ENCODE data around the gene NCS1. TPM values are rescaled to one million over a fixed set of nuclear protein-coding genes. Genes with fewer than 3 reads are reported as not detected.

The NCS1 gene
- polyA plus RNA-seq, 3 donors, result not detected

- no peak overlapping the region for H3K4me3 Mint-ChIP-seq
Measured at GRCh38 chr9:130211548-130212226, 39.5 kb downstream of the NCS1 start.

More at GRCh38 chr9:130211548-130212226, 39.5 kb downstream of the NCS1 start:
- Histone ChIP-seq H3K27ac (ENCODE audit: low read depth in 1 of 2, low read length in 2 of 2) (no peak overlapping the region), H3K9ac (ENCODE audit: insufficient read depth, low read length, poor library complexity, severe bottlenecking) (no peak overlapping the region), H3K4me3 (replicated peaks in 1 of 3; ENCODE audit: low read depth in 2 of 3, low read length in 3 of 3) (no peak overlapping the region), H3K4me1 (ENCODE audit: control insufficient read depth in 1 of 2, insufficient read depth in 2 of 2, low read length in 2 of 2) (no peaks in the 10 kb centered on the region), H3K36me3 (replicated peaks in 1 of 2; ENCODE audit: control insufficient read depth in 1 of 2, insufficient read depth in 2 of 2, low read length in 2 of 2) (no peaks in the 10 kb centered on the region), H2AFZ (ENCODE audit: insufficient read depth, low read depth, low read length, poor library complexity, severe bottlenecking) (no peak overlapping the region), H3K4me2 (replicated peaks; ENCODE audit: extremely low read depth, low read length, poor library complexity, severe bottlenecking) (no peak overlapping the region), H3K79me2 (ENCODE audit: insufficient read depth, low read length) (no peaks in the 10 kb centered on the region), H3K27me3 (ENCODE audit: control insufficient read depth in 2 of 2, insufficient read depth in 2 of 2, low read length in 2 of 2) (no peaks in the 10 kb centered on the region), H4K20me1 (ENCODE audit: insufficient read depth, low read length) (no peaks in the 10 kb centered on the region), H3K9me3 (replicated peaks in 1 of 2; ENCODE audit: control insufficient read depth in 1 of 2, insufficient read depth in 1 of 2, low read length in 2 of 2) (no peaks in the 10 kb centered on the region)
- TF ChIP-seq CTCF (IDR thresholded peaks at IDR 0.05), result no peak
- Mint-ChIP-seq H3K27ac (no peak overlapping the region), H3K36me3 (no peaks in the 10 kb centered on the region), H3K4me1 (no peaks in the 10 kb centered on the region), H3K27me3 (ENCODE audit: low read depth in 3 of 3) (peaks cover 2 to 14% (median 8%) of the 10 kb centered on the region in 3 donors), H3K9me3 (peaks cover 0 to 2% (median 0%) of the 10 kb centered on the region in 7 donors)
- intact Hi-C loops (cut with micrococcal nuclease), result no loop called here
- DNase-seq, result no peak
- 89% methylated on average over 17 of the region's 20 CpGs for WGBS (ENCODE audit: insufficient coverage)
